ENCODE results near the gene CRADD. TPM values are rescaled to one million over a fixed set of nuclear protein-coding genes. Genes with fewer than 3 reads are reported as not detected.

CRADD gene
- total RNA-seq, 2 donors from 2014 or later, result 27.2 to 75.2 TPM

DNA sequence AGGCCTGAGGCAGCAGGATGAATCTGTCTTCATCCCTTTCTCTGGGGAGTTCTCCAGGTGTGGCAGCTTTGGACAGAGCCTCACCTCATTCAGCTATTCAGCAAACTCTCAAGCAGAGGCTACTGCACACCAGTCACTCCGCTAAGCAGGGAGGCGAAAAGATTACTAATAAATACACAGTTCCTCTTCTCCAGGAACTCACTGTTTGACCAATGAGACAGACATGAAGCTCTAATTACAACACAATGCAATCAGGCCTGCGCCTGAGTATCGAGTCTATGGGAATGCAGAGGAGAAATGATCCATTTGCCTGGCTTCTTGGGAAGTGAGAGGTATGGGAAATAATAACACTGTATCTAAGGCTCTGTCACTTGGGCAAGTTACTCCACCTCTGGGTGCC is 178.1 kb downstream of the CRADD start:
- Histone ChIP-seq H3K27me3 (no peaks in the 10 kb centered on the region), H3K4me3 (no peak overlapping the region), H3K36me3 (replicated peaks in 1 of 2; ENCODE audit: insufficient read depth in 1 of 2, low read depth in 2 of 2) (no peaks in the 10 kb centered on the region), H3K9me3 (no peaks in the 10 kb centered on the region), H3K27ac (no peak overlapping the region), H3K4me1 (no peaks in the 10 kb centered on the region)
- intact Hi-C loops (cut with DNase I), result no loop called here
- DNase-seq (no peak), ATAC-seq (no peak)
- TF ChIP-seq, protein P1, sequence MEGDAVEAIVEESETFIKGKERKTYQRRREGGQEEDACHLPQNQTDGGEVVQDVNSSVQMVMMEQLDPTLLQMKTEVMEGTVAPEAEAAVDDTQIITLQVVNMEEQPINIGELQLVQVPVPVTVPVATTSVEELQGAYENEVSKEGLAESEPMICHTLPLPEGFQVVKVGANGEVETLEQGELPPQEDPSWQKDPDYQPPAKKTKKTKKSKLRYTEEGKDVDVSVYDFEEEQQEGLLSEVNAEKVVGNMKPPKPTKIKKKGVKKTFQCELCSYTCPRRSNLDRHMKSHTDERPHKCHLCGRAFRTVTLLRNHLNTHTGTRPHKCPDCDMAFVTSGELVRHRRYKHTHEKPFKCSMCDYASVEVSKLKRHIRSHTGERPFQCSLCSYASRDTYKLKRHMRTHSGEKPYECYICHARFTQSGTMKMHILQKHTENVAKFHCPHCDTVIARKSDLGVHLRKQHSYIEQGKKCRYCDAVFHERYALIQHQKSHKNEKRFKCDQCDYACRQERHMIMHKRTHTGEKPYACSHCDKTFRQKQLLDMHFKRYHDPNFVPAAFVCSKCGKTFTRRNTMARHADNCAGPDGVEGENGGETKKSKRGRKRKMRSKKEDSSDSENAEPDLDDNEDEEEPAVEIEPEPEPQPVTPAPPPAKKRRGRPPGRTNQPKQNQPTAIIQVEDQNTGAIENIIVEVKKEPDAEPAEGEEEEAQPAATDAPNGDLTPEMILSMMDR (IDR thresholded peaks at IDR 0.05), result no peak
- no peak for TF ChIP-seq POLR2A (IDR thresholded peaks at IDR 0.05)
- WGBS, 2 donors, result 76 to 95% methylated on average over 4 of the region's 4 CpGs

DNA sequence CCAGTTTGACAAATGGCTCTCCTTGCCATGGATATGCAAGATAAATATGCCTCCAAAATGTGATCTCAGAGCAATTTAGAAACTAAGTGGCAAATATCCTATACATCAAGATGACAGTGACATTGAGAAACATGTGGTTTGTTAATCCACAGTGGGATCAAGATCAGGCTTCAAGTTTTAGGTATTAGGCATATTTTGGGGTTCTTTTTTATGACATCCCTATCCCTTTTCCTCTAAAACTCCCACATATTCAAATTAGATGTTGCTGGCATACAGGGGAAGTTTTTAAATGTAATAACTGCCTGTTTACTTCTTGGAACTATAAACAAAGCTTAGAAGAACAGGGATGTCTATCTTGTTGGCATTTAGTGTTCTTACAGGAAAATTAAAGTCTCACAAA is 179.4 kb downstream of the CRADD start:
- H3K9me3 ChIP-seq, result no peaks in the 10 kb centered on the region
- no peaks in the 10 kb centered on the region for H3K4me1 ChIP-seq
- H3K4me3 ChIP-seq, result no peak overlapping the region
- DNase-seq (no peak), ATAC-seq (no peak)
- TF ChIP-seq, protein P1 (IDR thresholded peaks at IDR 0.05), result no peak
- TF ChIP-seq POLR2A (IDR thresholded peaks at IDR 0.05), result no peak
- H3K27ac ChIP-seq, result no peak overlapping the region
- intact Hi-C loops (cut with DNase I), result no loop called here
- H3K27me3 ChIP-seq, result no peaks in the 10 kb centered on the region
- H3K36me3 ChIP-seq (replicated peaks in 1 of 2; ENCODE audit: insufficient read depth in 1 of 2, low read depth in 2 of 2), result no peaks in the 10 kb centered on the region

DNA sequence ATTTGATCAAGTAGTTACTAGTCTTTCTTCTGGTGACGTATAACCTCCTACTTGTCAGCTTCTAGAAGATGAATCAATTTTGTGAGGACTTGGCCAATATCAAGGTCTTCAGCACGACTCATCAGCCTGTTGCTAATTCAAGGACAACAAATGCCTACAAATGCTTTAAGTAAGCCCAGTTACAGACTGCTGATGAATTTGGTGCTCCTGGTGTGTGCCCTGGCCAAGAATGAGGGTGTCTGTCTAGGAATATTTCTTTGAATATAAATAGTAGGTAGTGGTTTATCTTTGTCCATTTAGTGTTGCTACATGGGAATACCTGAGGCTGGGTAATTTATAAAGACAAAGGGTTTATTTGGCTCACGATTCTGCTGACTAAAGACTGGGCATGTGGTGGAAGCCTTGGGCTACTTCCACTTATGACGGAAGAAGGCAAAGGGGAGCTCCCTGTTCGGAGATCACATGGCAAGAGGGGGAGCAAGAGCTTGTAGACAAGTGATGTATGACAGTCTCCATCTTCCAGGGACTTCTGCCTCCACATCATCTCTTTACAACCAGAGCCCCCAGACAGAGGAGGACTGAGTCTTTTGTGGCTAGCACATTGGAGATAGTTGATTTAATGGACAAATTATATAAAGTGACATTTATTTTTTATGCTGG is 180.2 kb downstream of the CRADD start:
- DNase-seq, result no peak
- Histone ChIP-seq H3K36me3 (replicated peaks in 1 of 2; ENCODE audit: insufficient read depth in 1 of 2, low read depth in 2 of 2) (no peaks in the 10 kb centered on the region), H3K4me1 (no peaks in the 10 kb centered on the region), H3K27ac (no peak overlapping the region), H3K27me3 (no peaks in the 10 kb centered on the region), H3K4me3 (no peak overlapping the region), H3K9me3 (no peaks in the 10 kb centered on the region)
- WGBS, 2 donors, result 76 to 84% methylated on average over 5 of the region's 5 CpGs
- intact Hi-C loops (cut with DNase I), result no loop called here
- TF ChIP-seq, protein P1 (IDR thresholded peaks at IDR 0.05), result no peak
- no peak for TF ChIP-seq POLR2A (IDR thresholded peaks at IDR 0.05)
- ATAC-seq, result no peak

DNA sequence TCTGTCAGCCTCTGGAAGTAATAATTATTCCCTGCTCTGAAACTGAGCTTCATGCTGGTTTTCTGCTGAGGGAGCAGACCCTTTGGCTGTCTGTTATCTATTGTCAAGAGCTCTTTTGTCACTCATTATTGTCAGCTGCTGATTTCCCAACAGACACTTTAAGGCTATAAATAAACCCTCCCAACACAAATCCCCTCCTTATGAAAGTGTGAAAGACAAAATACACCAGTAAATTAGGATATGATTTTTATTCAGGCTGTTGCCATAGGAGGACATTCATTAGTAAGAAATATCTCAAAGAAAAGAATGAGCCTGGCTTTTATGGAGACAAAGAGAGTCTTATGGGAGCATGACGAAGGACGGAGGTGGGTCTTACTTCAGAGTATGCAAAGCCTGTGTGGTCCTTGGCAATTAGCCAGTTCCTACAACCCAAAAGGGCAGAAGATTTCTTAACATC is 180.8 kb downstream of the CRADD start:
- Histone ChIP-seq H3K36me3 (replicated peaks in 1 of 2; ENCODE audit: insufficient read depth in 1 of 2, low read depth in 2 of 2) (no peaks in the 10 kb centered on the region), H3K9me3 (no peaks in the 10 kb centered on the region), H3K4me3 (no peak overlapping the region), H3K27me3 (no peaks in the 10 kb centered on the region), H3K27ac (no peak overlapping the region), H3K4me1 (no peaks in the 10 kb centered on the region)
- no peak for TF ChIP-seq POLR2A (IDR thresholded peaks at IDR 0.05)
- TF ChIP-seq, protein P1 (IDR thresholded peaks at IDR 0.05), result no peak
- intact Hi-C loops (cut with DNase I), result no loop called here
- ATAC-seq, result no peak
- 95 to 100% methylated on average over 2 of the region's 2 CpGs for WGBS, 2 donors
- DNase-seq, result no peak

All from body of pancreas (tissue), 4 donors.